CD8-positive, alpha-beta memory T cell (primary cell): ENCODE results near the gene BICC1. TPM values are rescaled to one million over a fixed set of nuclear protein-coding genes. Genes with fewer than 3 reads are reported as not detected.
"Not testable (repeated sequence)": the region's sequence is repeated elsewhere in the genome, so short reads cannot be mapped to it uniquely, and the experiment has no call there.

Experiments used
- CTCF ChIA-PET: fragments of 350-600 bp; sonication (Branson Sonifier 250); formaldehyde crosslinking; loops from one replicate; lab custom pipeline; 2021; ENCODE audit warnings: antibody characterized with exemption; lab: Charles Lee
- POLR2A ChIA-PET: fragments of 350-600 bp; sonication (Branson Sonifier 250); formaldehyde crosslinking; loops from one replicate; lab custom pipeline; 2021; ENCODE audit warnings: antibody characterized with exemption; lab: Charles Lee
- DNase-seq, 5 donors: peaks; one replicate each; pipeline versions ENCODE4 v3.0.0 to v3.0.0-alpha.2; 2020 to 2022; ENCODE audit warnings: mixed read lengths in 1 of 5
- H3K27ac ChIP-seq: one replicate; pipeline ENCODE4 v1.7.0; 2013; ENCODE audit warnings: low read depth, mild to moderate bottlenecking, low read length, moderate library complexity
- H3K27me3 ChIP-seq: 2 replicates; pipeline ENCODE4 v1.7.0; 2013; ENCODE audit warnings: low read length, mild to moderate bottlenecking; ENCODE audit not compliant: insufficient read depth, poor library complexity, severe bottlenecking
- H3K36me3 ChIP-seq: 2 replicates; pipeline ENCODE4 v1.7.0; 2013; ENCODE audit warnings: mild to moderate bottlenecking, low read length, moderate library complexity; ENCODE audit not compliant: insufficient read depth
- H3K4me1 ChIP-seq: 2 replicates; pipeline ENCODE4 v1.7.0; 2013; ENCODE audit warnings: mild to moderate bottlenecking, low read length, moderate library complexity; ENCODE audit not compliant: insufficient read depth
- H3K4me3 ChIP-seq: 2 replicates; pipeline ENCODE4 v1.7.0; 2013; ENCODE audit warnings: mild to moderate bottlenecking, low read length
- H3K9me3 ChIP-seq: 2 replicates; pipeline ENCODE4 v1.7.0; 2013; ENCODE audit warnings: mild to moderate bottlenecking, low read length
- H3K27ac Mint-ChIP-seq, 8 donors: one replicate each; pipeline ENCODE4 v1.8.0; 2020 to 2021; ENCODE audit warnings: mixed read lengths in 8 of 8, mild to moderate bottlenecking in 6 of 8, inconsistent platforms in 3 of 8, moderate library complexity in 3 of 8
- H3K27me3 Mint-ChIP-seq, 2 donors: one replicate each; pipeline ENCODE4 v1.8.0; 2020 to 2021; ENCODE audit warnings: mixed read lengths in 2 of 2, mild to moderate bottlenecking in 1 of 2, moderate library complexity in 1 of 2
- H3K36me3 Mint-ChIP-seq, 3 donors: one replicate each; pipeline ENCODE4 v1.8.0; 2020 to 2021; ENCODE audit warnings: mixed read lengths in 3 of 3, inconsistent platforms in 1 of 3, mild to moderate bottlenecking in 1 of 3
- H3K4me1 Mint-ChIP-seq, 3 donors: one replicate each; pipeline ENCODE4 v1.8.0; 2020 to 2021; ENCODE audit warnings: mixed read lengths in 3 of 3, inconsistent platforms in 1 of 3, mild to moderate bottlenecking in 1 of 3
- H3K4me3 Mint-ChIP-seq, 7 donors: one replicate each; pipeline ENCODE4 v1.8.0; 2020 to 2021; ENCODE audit warnings: mixed read lengths in 7 of 7, mild to moderate bottlenecking in 6 of 7, moderate library complexity in 4 of 7, inconsistent platforms in 2 of 7
- H3K9me3 Mint-ChIP-seq, 5 donors: one replicate each; pipeline ENCODE4 v1.8.0; 2020 to 2022; ENCODE audit warnings: mixed read lengths in 5 of 5, mild to moderate bottlenecking in 3 of 5, moderate library complexity in 2 of 5, inconsistent platforms in 1 of 5
- polyA plus RNA-seq: library from polyadenylated mRNA; unstranded; fragments of 300-500 nt; fragmentation: Illumina TruSeq; gene quantifications from one replicate; pipeline ENCODE4 v1.2.3, GENCODE V29; 2021
- total RNA-seq, 2 experiments: library from RNA; stranded (reverse); gene quantifications; one replicate each; pipeline ENCODE4 v1.2.3, GENCODE V29; 2021

The BICC1 gene
- total and polyA plus RNA-seq, 3 experiments from 2014 or later: not detected

- Mint-ChIP-seq H3K9me3 (peaks cover 0 to 7% (median 0%) of the 10 kb centered on the region in 5 donors), H3K36me3 (no peaks in the 10 kb centered on the region), H3K4me3 (no peak overlapping the region), H3K27ac (no peak overlapping the region), H3K4me1 (no peaks in the 10 kb centered on the region), H3K27me3 (peaks cover 2 to 3% of the 10 kb centered on the region in 2 donors)
- Histone ChIP-seq H3K4me3 (no peak overlapping the region), H3K27me3 (no peaks in the 10 kb centered on the region), H3K4me1 (no peaks in the 10 kb centered on the region), H3K9me3 (no peaks in the 10 kb centered on the region), H3K36me3 (no peaks in the 10 kb centered on the region), H3K27ac (no peak overlapping the region)
- CTCF ChIA-PET: no interaction called here
- DNase-seq: no peak
- POLR2A ChIA-PET: no interaction called here
These were observed 73.9 kb downstream of the BICC1 start for GRCh38 chr10:58586282-58587245.

GRCh38 chr10:58587676-58588075, 75.0 kb downstream of the BICC1 start:
- ChIA-PET CTCF (no interaction called here), POLR2A (no interaction called here)
- no peaks in the 10 kb centered on the region for H3K9me3 ChIP-seq
- no peaks in the 10 kb centered on the region for H3K36me3 ChIP-seq
- Mint-ChIP-seq H3K4me1 (no peaks in the 10 kb centered on the region), H3K36me3 (no peaks in the 10 kb centered on the region), H3K9me3 (peaks cover 0 to 7% (median 0%) of the 10 kb centered on the region in 5 donors), H3K4me3 (no peak overlapping the region), H3K27me3 (peaks cover 2 to 3% of the 10 kb centered on the region in 2 donors), H3K27ac (no peak overlapping the region)
- no peak for DNase-seq
- H3K4me3 ChIP-seq: no peak overlapping the region
- no peaks in the 10 kb centered on the region for H3K4me1 ChIP-seq
- no peaks in the 10 kb centered on the region for H3K27me3 ChIP-seq
- no peak overlapping the region for H3K27ac ChIP-seq

- Mint-ChIP-seq H3K27me3 (peaks cover 2 to 3% of the 10 kb centered on the region in 2 donors), H3K9me3 (peaks cover 0 to 7% (median 0%) of the 10 kb centered on the region in 5 donors), H3K27ac (no peak overlapping the region), H3K4me1 (no peaks in the 10 kb centered on the region), H3K4me3 (no peak overlapping the region), H3K36me3 (no peaks in the 10 kb centered on the region)
- ChIA-PET POLR2A (no interaction called here), CTCF (no interaction called here)
- H3K36me3 ChIP-seq: no peaks in the 10 kb centered on the region
- H3K4me3 ChIP-seq: no peak overlapping the region
- H3K27me3 ChIP-seq: no peaks in the 10 kb centered on the region
- H3K27ac ChIP-seq: no peak overlapping the region
- no peaks in the 10 kb centered on the region for H3K4me1 ChIP-seq
- H3K9me3 ChIP-seq: no peaks in the 10 kb centered on the region
- no peak for DNase-seq
These were observed 76.1 kb downstream of the BICC1 start for GRCh38 chr10:58588673-58589265.

DNA sequence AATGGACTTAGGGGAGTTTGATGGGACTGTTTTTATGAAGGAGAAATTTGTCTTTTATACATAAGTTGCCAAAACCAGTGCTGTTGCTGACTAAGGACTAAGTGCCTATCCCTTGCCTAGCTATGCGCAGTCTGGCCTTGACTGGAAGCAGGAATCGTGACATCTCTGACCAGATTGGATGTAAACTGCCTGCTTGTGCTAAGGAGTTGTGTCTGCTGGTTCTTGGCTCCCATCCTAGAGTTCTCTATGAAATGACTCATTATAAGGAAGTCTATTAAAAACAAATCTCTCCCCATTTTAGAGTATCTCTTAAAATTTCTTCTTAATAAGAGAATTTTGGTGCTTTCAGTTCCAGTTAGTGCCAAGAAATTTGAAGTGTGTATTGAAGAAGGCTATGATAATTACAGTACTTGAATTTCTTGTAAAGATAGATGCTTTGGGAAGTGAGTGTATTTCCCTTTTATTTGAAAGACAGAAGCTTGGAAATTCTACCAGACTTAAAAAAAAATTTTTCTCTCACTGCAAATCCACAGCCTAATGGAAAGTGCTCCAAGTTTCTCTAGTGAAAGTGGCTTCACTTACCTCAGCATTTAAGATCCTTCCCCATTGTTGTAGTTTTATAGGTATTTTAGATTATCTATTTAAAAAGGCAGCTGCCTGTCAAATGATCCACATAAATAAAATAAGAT, 77.6 kb downstream of the BICC1 start:
- no peak for DNase-seq
- POLR2A ChIA-PET: no interaction called here
- H3K9me3 ChIP-seq: no peaks in the 10 kb centered on the region
- no peaks in the 10 kb centered on the region for H3K36me3 Mint-ChIP-seq
- CTCF ChIA-PET: no interaction called here
- no peak overlapping the region for H3K27ac ChIP-seq
- no peaks in the 10 kb centered on the region for H3K36me3 ChIP-seq
- no peak overlapping the region for H3K27ac Mint-ChIP-seq
- no peak overlapping the region for H3K4me3 Mint-ChIP-seq
- no peaks in the 10 kb centered on the region for H3K4me1 Mint-ChIP-seq
- H3K27me3 ChIP-seq: no peaks in the 10 kb centered on the region
- H3K9me3 Mint-ChIP-seq: no peaks in the 10 kb centered on the region
- H3K4me1 ChIP-seq: no peaks in the 10 kb centered on the region
- no peaks in the 10 kb centered on the region for H3K27me3 Mint-ChIP-seq
- H3K4me3 ChIP-seq: no peak overlapping the region

DNA sequence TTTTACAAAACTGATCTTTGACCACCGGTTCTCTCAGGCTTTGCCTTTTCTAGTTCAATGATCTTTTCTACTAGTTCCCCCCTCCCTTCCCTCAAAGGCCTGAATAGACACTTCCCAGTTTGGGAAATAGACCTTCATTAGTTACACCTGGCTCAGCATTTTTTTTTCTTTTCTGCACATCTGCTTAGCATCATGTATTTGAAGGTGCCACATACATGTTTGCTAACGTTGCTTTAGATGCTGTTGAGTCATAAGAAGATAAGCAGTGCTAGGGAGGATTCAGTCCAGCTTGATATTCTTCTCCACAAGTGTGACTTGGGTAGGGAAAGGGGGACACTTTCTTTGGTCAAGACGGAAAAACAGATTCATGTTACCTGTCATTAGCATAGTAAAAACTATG, 78.3 kb downstream of the BICC1 start:
- DNase-seq: no peak
- no peak overlapping the region for H3K4me3 Mint-ChIP-seq
- ChIA-PET CTCF (no interaction called here), POLR2A (no interaction called here)
- H3K9me3 ChIP-seq: no peaks in the 10 kb centered on the region
- no peaks in the 10 kb centered on the region for H3K36me3 Mint-ChIP-seq
- no peak overlapping the region for H3K27ac Mint-ChIP-seq
- H3K27me3 ChIP-seq: no peaks in the 10 kb centered on the region
- no peaks in the 10 kb centered on the region for H3K4me1 Mint-ChIP-seq
- no peak overlapping the region for H3K4me3 ChIP-seq
- no peaks in the 10 kb centered on the region for H3K27me3 Mint-ChIP-seq
- no peak overlapping the region for H3K27ac ChIP-seq
- H3K4me1 ChIP-seq: no peaks in the 10 kb centered on the region
- H3K9me3 Mint-ChIP-seq: peaks cover 0 to 3% (median 0%) of the 10 kb centered on the region in 5 donors
- no peaks in the 10 kb centered on the region for H3K36me3 ChIP-seq

- Mint-ChIP-seq H3K27ac (no peak overlapping the region), H3K9me3 (peaks cover 0 to 8% (median 4%) of the 10 kb centered on the region in 5 donors), H3K4me1 (no peaks in the 10 kb centered on the region), H3K27me3 (no peaks in the 10 kb centered on the region), H3K4me3 (no peak overlapping the region), H3K36me3 (no peaks in the 10 kb centered on the region)
- DNase-seq: no peak
- Histone ChIP-seq H3K27ac (no peak overlapping the region), H3K9me3 (no peaks in the 10 kb centered on the region), H3K4me1 (no peaks in the 10 kb centered on the region), H3K27me3 (no peaks in the 10 kb centered on the region), H3K4me3 (no peak overlapping the region), H3K36me3 (no peaks in the 10 kb centered on the region)
- ChIA-PET POLR2A (no interaction called here), CTCF (no interaction called here)
These were observed 80.3 kb downstream of the BICC1 start for GRCh38 chr10:58593008-58593407.

GRCh38 chr10:58597211-58597610, 84.5 kb downstream of the BICC1 start:
- H3K27me3 ChIP-seq, H3K36me3 ChIP-seq, H3K4me3 ChIP-seq, H3K27me3 Mint-ChIP-seq, H3K27ac Mint-ChIP-seq, H3K36me3 Mint-ChIP-seq, H3K4me1 ChIP-seq, POLR2A ChIA-PET, H3K4me1 Mint-ChIP-seq, H3K4me3 Mint-ChIP-seq, DNase-seq, H3K9me3 ChIP-seq, CTCF ChIA-PET, H3K27ac ChIP-seq: not testable (repeated sequence)
- peaks cover 0 to 12% (median 5%) of the 10 kb centered on the region in 5 donors for H3K9me3 Mint-ChIP-seq
